DMS53 (cell line): ENCODE results near the gene USPL1.

Experiments used
- DNase-seq: peaks from one replicate; lab custom pipeline; 2025; lab: John Stamatoyannopoulos, UW

USPL1 gene

DNA sequence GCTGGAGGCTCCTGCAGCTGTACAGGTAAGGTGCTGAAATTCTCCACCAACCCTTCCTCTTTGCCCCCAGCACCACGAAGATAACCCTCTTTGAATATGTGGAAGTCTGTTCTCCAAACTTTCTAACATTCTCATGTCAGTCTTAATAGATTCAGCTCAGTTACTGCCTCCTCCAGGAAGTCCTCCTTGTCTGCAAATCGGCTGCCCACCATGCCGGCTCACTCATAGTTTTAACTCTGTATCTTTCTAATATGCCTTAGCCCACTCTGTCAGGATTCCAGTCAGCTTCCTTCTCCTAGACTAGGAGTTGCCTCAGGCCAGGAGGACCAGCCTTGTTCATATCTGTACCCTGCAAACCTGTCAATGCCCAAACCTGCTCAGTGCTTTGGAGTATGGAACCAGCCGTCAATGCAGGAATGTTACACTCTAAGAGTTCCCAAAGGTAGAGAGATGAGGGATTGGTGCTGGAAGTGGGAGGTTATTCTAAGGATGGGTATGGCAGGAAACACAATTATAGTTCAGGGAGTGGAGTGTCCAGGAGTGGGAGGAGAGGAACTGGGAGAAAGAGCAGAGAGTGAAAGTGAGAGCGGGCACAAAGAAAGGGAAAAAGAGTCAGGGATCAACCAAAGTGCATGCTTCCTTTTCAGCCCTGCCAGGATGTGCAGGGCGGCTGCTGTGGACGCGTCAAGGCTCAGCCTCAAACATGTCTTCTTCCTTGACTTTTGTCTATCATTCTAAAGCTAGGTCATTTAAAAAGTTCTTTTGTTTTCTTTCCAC is 79.6 kb downstream of the USPL1 start:
- DNase-seq, result no peak

DNA sequence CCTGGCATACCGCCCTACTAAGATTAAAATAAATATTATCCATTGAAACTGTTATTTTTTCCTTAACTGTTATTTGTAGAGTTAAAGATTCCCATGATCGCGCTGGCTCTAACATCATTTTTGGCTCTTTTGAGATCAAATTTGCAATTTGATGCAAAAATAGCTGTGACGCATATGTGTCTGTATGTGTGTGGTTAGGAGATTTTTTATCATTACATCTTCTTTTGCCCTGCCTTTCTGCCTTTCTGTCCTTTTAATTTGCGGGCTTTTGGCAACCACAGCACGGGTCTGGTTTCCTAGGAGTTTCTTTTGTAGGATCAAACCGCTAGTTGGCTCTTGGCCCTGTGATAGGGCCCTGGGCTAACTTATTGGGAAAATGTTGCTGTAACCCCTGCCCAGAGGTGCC is 80.3 kb downstream of the USPL1 start:
- DNase-seq, result no peak

DNA sequence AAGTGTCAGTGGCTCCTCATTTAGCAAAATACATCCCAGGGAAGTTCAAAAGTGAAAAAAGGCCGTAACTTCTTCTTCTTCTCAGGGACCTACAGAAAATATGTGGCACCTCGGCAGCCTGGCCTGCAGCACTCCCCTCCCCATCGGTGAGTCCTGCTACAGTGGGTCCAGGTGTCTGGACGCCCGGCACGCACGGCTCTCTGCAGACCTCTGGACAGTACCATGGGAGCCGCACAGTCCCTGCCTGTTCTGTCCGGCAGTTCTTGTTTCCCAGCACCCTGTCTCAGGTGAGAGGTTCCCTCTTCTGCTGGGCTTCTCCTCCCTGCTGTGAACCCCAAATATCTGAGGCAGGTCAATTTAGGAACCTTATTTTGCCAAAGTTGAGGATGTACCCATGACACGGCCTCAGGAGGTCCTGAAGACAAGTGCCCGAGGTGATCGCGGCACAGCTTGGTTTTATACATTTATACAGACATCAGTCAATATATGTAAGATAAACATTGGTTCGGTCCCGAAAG is 80.8 kb downstream of the USPL1 start:
- DNase-seq, result no peak

DNA sequence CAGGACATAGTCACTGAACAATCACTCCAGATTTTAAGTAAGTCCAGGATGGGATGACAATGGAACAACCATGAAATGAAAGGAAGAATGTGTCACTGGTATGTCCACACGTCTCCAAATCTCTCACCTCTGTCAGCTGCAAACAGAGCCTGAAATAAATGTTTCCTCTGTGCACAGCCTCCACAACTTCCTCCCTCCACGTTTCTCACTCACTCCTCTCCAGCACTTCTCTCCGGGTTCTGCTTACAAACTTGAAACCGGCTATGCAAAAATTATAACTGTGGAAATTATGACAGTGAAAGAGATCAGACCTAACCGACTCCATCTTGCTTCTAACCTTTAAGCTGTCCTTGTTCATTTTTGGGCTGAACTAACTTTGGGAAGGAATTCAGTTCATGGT is 82.6 kb downstream of the USPL1 start:
- no peak for DNase-seq

DNA sequence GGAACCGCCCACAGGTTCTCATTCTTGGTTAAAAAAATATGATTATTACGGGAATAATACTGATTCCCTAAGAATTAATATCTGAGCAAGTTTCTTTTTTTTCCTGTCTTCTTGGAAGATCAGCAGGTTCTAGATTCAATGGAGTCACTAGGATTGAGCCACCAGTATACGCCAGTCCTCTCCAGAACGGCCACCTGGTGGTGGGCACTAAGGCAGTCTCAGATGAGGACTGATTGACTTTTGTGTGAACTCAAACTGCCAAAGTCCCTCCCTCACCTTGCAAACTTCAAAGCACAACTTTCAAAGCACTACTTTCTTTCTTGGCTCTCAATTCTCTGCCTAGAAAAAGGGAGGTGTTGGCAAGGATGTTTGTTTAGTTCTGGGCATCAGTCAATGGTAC is 84.3 kb downstream of the USPL1 start:
- DNase-seq, result no peak

DNA sequence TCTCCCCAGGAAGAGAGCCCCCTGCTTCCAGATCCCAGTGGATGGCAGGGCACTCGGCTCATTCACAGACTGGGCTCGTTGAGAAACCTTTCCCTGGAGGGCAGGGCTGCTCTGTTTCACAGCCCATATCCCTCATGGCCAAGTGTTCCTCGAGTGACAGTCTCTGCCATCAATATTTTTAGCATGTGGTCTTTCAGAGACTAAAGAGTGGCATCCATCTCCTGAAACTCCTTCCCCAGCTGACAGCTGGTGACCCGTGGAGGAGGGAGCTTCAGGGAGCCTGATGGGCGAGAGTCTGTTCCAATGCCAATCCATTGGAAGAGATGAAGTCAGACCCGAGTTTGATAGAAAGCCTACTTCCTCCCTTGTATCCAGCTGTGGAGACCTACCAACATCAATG is 86.9 kb downstream of the USPL1 start:
- DNase-seq, result no peak

DNA sequence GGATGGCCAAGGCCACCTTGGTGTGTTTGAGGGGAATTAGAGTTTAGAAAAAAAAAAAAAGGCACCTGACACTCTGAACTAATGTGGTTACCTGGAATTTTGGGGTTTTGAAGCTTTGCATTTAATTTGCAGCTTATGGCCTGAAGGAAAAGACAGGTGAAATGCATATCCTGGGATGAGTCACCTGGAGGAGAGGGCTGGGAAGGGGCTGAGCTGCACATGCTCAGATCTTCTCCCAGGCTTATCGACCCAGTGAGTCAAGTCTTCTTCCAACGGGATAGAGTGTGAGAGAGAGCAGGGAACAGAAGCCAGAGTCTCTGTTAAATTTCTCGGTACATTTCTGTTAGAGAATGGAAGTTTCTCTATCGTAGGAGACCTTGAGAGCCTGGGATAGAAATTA is 88.0 kb downstream of the USPL1 start:
- DNase-seq, result peak; percentile 63

DNA sequence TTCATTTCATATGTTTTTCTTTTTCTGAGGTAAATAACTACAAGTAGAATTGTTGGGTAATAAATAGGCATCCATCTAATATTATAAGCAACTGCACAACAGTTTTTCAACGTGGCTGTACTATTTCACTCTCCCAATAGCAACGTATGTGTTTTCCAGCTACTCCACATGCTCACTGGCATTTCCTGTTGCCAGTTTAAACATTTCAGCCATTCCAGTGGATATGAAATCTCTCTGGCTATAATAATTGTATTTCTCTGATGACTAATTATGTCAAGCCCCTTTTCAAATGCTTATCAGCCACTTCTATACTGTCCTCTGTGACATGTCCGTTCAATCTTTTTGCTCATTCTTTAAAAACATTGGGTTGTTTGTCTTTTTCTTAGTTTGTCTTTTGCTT is 90.8 kb downstream of the USPL1 start:
- no peak for DNase-seq
